ENCODE data around the gene ISCU.

- TF ChIP-seq CTCF (IDR thresholded peaks at IDR 0.05) (no peak), POLR2AphosphoS5 (IDR thresholded peaks at IDR 0.05) (no peak), POLR2A (IDR thresholded peaks at IDR 0.05) (no peak), EP300 (IDR thresholded peaks at IDR 0.05; ENCODE audit: low read depth) (no peak)
These were observed 43.5 kb downstream of the ISCU start for GRCh38 chr12:108605690-108606406.
